Measurements from ENCODE around the gene OR4D11.
"Not testable (repeated sequence)": the region's sequence is repeated elsewhere in the genome, so short reads cannot be mapped to it uniquely, and the experiment has no call there.

The OR4D11 gene

GRCh38 chr11:59547605-59548308 is 44.4 kb downstream of the OR4D11 start:
- not testable (repeated sequence) for DNase-seq (ENCODE audit: low read depth, low spot score)

- DNase-seq (ENCODE audit: low read depth, low spot score): no peak
These were observed 44.9 kb downstream of the OR4D11 start for GRCh38 chr11:59548309-59548656.

GRCh38 chr11:59550368-59550841 is 47.0 kb downstream of the OR4D11 start:
- peak; percentile 82 for DNase-seq (ENCODE audit: low read depth, low spot score)

GRCh38 chr11:59550842-59551658 is 47.7 kb downstream of the OR4D11 start:
- DNase-seq (ENCODE audit: low read depth, low spot score): peak; percentile 61

DNA sequence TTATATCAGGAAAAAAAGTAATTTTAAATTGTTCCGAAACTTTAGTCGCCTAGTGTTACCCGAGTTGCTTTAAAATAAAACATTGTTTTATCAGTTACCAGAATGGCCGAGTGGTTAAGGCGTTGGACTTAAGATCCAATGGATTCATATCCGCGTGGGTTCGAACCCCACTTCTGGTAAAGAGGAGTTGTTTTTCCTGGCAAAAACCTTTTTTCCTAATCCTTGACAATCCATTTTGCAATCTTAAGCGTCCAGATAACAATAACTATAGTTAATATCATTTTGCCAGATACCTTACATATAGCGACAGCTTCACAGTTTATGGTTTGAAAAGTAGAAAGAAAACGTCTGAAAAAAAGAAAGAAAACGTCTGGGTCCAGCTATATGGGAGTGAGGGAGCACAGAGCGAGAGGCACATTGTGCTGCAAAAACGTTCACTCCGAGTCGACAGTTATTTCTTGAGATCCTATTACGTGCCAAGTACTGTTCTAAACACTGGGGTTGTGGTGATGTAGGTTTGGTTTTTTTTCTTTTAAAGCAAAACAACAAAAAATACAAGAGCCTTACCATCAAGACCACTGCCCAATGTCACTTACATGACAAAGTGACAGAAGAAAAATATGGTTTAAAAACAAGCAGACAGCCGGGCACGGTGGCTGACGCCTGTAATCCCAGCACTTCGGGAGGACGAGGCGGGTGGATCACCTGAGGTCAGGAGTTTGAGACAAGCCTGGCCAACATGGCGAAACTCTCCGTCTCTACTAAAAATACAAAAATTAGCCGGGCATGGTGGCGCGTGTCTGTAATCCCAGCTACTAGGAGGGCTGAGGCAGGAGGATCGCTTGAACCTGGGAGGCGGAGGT is 48.5 kb downstream of the OR4D11 start:
- DNase-seq (ENCODE audit: low read depth, low spot score): no peak

GRCh38 chr11:59552844-59553243 is 49.5 kb downstream of the OR4D11 start:
- DNase-seq (ENCODE audit: low read depth, low spot score): no peak

DNA sequence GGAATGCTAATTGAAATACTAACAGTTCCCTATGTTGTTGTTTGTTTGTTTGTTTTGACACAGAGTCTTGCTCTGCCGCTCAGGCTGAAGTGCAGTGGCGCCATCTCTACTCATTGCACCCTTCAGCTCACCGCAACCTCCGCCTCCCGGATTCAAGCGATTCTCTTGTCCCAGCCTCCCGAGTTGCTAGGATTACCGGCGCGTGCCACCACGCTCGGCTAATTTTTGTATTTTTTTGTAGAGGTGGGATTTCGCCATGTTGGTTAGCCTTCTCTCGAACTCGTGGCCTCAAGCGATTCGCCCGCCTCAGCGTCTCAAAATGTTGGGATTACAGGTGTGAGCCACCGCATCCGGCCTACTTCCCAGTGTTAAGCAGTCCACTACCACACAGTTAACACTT is 49.9 kb downstream of the OR4D11 start:
- no peak for DNase-seq (ENCODE audit: low read depth, low spot score)
